HL-60 (cell line): ENCODE measurements around the gene IRGC.

Experiments
- CTCF ChIP-seq: IDR thresholded peaks from one replicate; pipeline ENCODE4 v1.5.1; 2011; ENCODE audit warnings: low read length, control low read depth, inconsistent platforms; ENCODE audit not compliant: insufficient read depth
- GABPA ChIP-seq: IDR thresholded peaks from 2 replicates; pipeline ENCODE4 v1.6.1; 2012; ENCODE audit warnings: low read depth
- POLR2AphosphoS5 ChIP-seq: IDR thresholded peaks from 2 replicates; pipeline ENCODE4 v1.6.1; 2012; ENCODE audit warnings: low read depth
- SPI1 ChIP-seq: IDR thresholded peaks from 2 replicates; pipeline ENCODE4 v1.6.1; 2012; ENCODE audit warnings: low read depth, mild to moderate bottlenecking, borderline replicate concordance
- TF ChIP-seq, protein P1 (sequence below): IDR thresholded peaks from 2 replicates; pipeline ENCODE4 v1.6.1; 2012; ENCODE audit warnings: low read depth; ENCODE audit not compliant: insufficient replicate concordance

- TF ChIP-seq CTCF (no peak), GABPA (no peak), POLR2AphosphoS5 (no peak), SPI1 (no peak)
- TF ChIP-seq, protein P1, sequence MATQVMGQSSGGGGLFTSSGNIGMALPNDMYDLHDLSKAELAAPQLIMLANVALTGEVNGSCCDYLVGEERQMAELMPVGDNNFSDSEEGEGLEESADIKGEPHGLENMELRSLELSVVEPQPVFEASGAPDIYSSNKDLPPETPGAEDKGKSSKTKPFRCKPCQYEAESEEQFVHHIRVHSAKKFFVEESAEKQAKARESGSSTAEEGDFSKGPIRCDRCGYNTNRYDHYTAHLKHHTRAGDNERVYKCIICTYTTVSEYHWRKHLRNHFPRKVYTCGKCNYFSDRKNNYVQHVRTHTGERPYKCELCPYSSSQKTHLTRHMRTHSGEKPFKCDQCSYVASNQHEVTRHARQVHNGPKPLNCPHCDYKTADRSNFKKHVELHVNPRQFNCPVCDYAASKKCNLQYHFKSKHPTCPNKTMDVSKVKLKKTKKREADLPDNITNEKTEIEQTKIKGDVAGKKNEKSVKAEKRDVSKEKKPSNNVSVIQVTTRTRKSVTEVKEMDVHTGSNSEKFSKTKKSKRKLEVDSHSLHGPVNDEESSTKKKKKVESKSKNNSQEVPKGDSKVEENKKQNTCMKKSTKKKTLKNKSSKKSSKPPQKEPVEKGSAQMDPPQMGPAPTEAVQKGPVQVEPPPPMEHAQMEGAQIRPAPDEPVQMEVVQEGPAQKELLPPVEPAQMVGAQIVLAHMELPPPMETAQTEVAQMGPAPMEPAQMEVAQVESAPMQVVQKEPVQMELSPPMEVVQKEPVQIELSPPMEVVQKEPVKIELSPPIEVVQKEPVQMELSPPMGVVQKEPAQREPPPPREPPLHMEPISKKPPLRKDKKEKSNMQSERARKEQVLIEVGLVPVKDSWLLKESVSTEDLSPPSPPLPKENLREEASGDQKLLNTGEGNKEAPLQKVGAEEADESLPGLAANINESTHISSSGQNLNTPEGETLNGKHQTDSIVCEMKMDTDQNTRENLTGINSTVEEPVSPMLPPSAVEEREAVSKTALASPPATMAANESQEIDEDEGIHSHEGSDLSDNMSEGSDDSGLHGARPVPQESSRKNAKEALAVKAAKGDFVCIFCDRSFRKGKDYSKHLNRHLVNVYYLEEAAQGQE, result no peak
Observed at GRCh38 chr19:43766755-43767043, 50.8 kb downstream of the IRGC start.
